Measurements from ENCODE around the gene MAN1A2. TPM values are rescaled to one million over a fixed set of nuclear protein-coding genes. Genes with fewer than 3 reads are reported as not detected.

The MAN1A2 gene
- total and polyA plus RNA-seq, 9 of the 15 experiments (the other 6 are each of a cell fraction or from before 2014, with no cell fraction given) = 4.2 to 38.4 (median 18.7) TPM

DNA sequence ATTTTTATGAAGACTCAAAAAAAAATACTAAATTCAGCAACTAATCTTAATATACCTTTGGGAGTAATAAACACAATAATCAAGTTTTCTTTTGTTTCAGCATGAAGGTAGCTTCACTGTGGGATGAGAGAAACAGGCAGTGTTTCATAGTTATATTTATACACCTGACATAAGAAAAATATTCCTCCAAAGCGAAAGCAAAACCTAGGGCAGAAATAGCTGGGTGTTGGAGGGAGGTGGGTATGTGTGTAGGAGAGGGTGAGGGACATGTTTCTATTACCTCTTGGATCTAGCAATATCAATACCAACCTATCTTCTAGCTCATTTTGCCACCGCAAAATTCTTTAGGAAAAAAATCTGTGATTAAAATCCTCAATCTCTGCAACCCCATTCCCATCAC, 24.9 kb upstream of the MAN1A2 start:
- CTCF ChIA-PET (ENCODE audit: low intra/inter-chr PET ratio) = no interaction called here
- Histone ChIP-seq H3K79me2 (ENCODE audit: control insufficient read depth, insufficient read depth, low read length) (no peaks in the 10 kb centered on the region), H3K4me1 (replicated peaks in 1 of 2; ENCODE audit: control insufficient read depth in 2 of 2, insufficient read depth in 2 of 2, low read length in 2 of 2) (peaks cover 0 to 7% of the 10 kb centered on the region in 2 experiments; a peak in 3 of 5 replicates), H2AFZ (ENCODE audit: low read depth, low read length) (no peak overlapping the region), H4K20me1 (replicated peaks; ENCODE audit: control insufficient read depth, insufficient read depth, low read length) (no peaks in the 10 kb centered on the region), H3K9ac (ENCODE audit: insufficient read depth in 1 of 2, low read depth in 2 of 2, low read length in 2 of 2) (no peak overlapping the region), H3K27ac (ENCODE audit: extremely low read depth, low read depth, low read length) (no peak overlapping the region), H3K4me2 (ENCODE audit: insufficient read depth, low read length) (no peak overlapping the region), H3K9me1 (ENCODE audit: control insufficient read depth, insufficient read depth, low read length) (no peaks in the 10 kb centered on the region), H3K27me3 (ENCODE audit: control insufficient read depth in 2 of 2, insufficient read depth in 2 of 2, low read length in 2 of 2) (peaks cover 8 to 14% of the 10 kb centered on the region in 2 experiments; a peak in 4 of 5 replicates), H3K36me3 (ENCODE audit: control insufficient read depth, insufficient read depth, low read length) (no peaks in the 10 kb centered on the region), H3K4me3 (no peak overlapping the region), H3K9me3 (replicated peaks; ENCODE audit: control insufficient read depth, insufficient read depth, low read depth, low read length) (no peaks in the 10 kb centered on the region)
- DNase-seq (ENCODE audit: extremely low read depth in 1 of 4, low spot score in 3 of 4) = no peak
- ATAC-seq = no peak
- WGBS (ENCODE audit: insufficient coverage, low coverage, missing lambda C conversion rate) = 3% methylated on average over 2 of the region's 2 CpGs
- in situ Hi-C loops (cut with MboI) (no loop called here), intact Hi-C loops (cut with micrococcal nuclease) (no loop called here)
- no peak for FAIRE-seq
- no TSS peak for BruUV-seq (replicated peaks)
- no peak for TF ChIP-seq CHD1 (IDR thresholded peaks at IDR 0.05; ENCODE audit: low read length)
- no peak for TF ChIP-seq PCBP2 (IDR thresholded peaks at IDR 0.05; ENCODE audit: low read depth, low read length, poor library complexity, severe bottlenecking)
- TF ChIP-seq, protein P1, sequence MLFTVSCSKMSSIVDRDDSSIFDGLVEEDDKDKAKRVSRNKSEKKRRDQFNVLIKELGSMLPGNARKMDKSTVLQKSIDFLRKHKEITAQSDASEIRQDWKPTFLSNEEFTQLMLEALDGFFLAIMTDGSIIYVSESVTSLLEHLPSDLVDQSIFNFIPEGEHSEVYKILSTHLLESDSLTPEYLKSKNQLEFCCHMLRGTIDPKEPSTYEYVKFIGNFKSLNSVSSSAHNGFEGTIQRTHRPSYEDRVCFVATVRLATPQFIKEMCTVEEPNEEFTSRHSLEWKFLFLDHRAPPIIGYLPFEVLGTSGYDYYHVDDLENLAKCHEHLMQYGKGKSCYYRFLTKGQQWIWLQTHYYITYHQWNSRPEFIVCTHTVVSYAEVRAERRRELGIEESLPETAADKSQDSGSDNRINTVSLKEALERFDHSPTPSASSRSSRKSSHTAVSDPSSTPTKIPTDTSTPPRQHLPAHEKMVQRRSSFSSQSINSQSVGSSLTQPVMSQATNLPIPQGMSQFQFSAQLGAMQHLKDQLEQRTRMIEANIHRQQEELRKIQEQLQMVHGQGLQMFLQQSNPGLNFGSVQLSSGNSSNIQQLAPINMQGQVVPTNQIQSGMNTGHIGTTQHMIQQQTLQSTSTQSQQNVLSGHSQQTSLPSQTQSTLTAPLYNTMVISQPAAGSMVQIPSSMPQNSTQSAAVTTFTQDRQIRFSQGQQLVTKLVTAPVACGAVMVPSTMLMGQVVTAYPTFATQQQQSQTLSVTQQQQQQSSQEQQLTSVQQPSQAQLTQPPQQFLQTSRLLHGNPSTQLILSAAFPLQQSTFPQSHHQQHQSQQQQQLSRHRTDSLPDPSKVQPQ (CRISPR knock-in tag; IDR thresholded peaks at IDR 0.05; ENCODE audit: borderline replicate concordance) = no peak
- TF ChIP-seq SMARCC2 (IDR thresholded peaks at IDR 0.05; ENCODE audit: low read depth) = no peak
- TF ChIP-seq ZNF232 (CRISPR knock-in tag; IDR thresholded peaks at IDR 0.05) = no peak
- TF ChIP-seq SRSF7 (optimal IDR thresholded peaks at IDR 0.05; ENCODE audit: low read depth, low read length) = no peak
- no peak for TF ChIP-seq KLF13 (tag; IDR thresholded peaks at IDR 0.05; ENCODE audit: borderline replicate concordance, low read depth)
- TF ChIP-seq SUPT5H (IDR thresholded peaks at IDR 0.05) = no peak
- POLR2A ChIA-PET = interaction anchor here (0.8 to 1.9 kb wide), 8 partner anchors 7 to 180 kb away, joined by 3 to 5 read pairs (median 3); partner anchors contain the start of gene MAN1A2

Data from K562 (cell line).